PC-3 (cell line): Measurements from ENCODE around the gene GAMT. TPM values are rescaled to one million over a fixed set of nuclear protein-coding genes. Genes with fewer than 3 reads are reported as not detected.

ENCODE experiments used
- ATAC-seq: fragments of 200-7000 bp; cut with Tn5 transposase; 2 replicates; pipeline ENCODE4 v1.9.1; 2020; ENCODE audit warnings: mild to moderate bottlenecking, moderate library complexity
- BruUV-seq: library from RNA; stranded (reverse); fragments of 400-500 nt; replicated peaks from 2 replicates; lab custom pipeline; 2021; lab: Mats Ljungman, UMichigan
- CTCF ChIA-PET: fragments of 300-600 bp; sonication (Branson Sonifier 250); formaldehyde crosslinking; loops from one replicate; lab custom pipeline; 2022; ENCODE audit warnings: antibody characterized with exemption; lab: Charles Lee
- POLR2A ChIA-PET: fragments of 300-600 bp; sonication (Branson Sonifier 250); formaldehyde crosslinking; loops from one replicate; lab custom pipeline; 2022; ENCODE audit warnings: antibody characterized with exemption; ENCODE audit not compliant: unreplicated experiment; lab: Charles Lee
- DNase-seq: peaks from one replicate; pipeline ENCODE4 v3.0.0-alpha.2; 2015
- H2AFZ ChIP-seq: fragments of 300-600 bp; sonication (generic); 2 replicates; pipeline ENCODE4 v1.6.0; 2016; ENCODE audit warnings: antibody characterized with exemption, low read length
- H3F3A ChIP-seq: fragments of 300-600 bp; sonication (generic); one replicate; pipeline ENCODE4 v1.6.0; 2017; ENCODE audit warnings: antibody characterized with exemption, low read length, control low read depth, mild to moderate bottlenecking; ENCODE audit not compliant: unreplicated experiment
- H3K27ac ChIP-seq: fragments of 300-600 bp; sonication (generic); 2 replicates; pipeline ENCODE4 v1.5.1; 2016; ENCODE audit warnings: mild to moderate bottlenecking, low read length
- H3K27me3 ChIP-seq: fragments of 300-600 bp; sonication (generic); 2 replicates; pipeline ENCODE4 v1.6.1; 2016; ENCODE audit warnings: low read length, mixed read lengths
- H3K36me3 ChIP-seq: fragments of 300-600 bp; sonication (generic); 2 replicates; pipeline ENCODE4 v1.6.1; 2016; ENCODE audit warnings: low read depth, mixed run types, low read length, mixed read lengths
- H3K4me1 ChIP-seq: fragments of 300-600 bp; sonication (generic); 2 replicates; pipeline ENCODE4 v1.5.1; 2016; ENCODE audit warnings: low read length; ENCODE audit not compliant: insufficient read depth
- H3K4me2 ChIP-seq: fragments of 300-600 bp; sonication (generic); 2 replicates; pipeline ENCODE4 v1.6.0; 2016; ENCODE audit warnings: low read length
- H3K4me3 ChIP-seq: fragments of 300-600 bp; sonication (generic); 2 replicates; pipeline ENCODE4 v1.5.1; 2016; ENCODE audit warnings: mild to moderate bottlenecking, low read length, mixed read lengths
- H3K79me2 ChIP-seq: fragments of 300-600 bp; sonication (generic); 2 replicates; pipeline ENCODE4 v1.6.1; 2017; ENCODE audit warnings: low read length, mixed read lengths
- H3K9ac ChIP-seq: fragments of 300-600 bp; sonication (generic); 2 replicates; pipeline ENCODE4 v1.6.0; 2016; ENCODE audit warnings: mild to moderate bottlenecking, low read length
- H3K9me2 ChIP-seq: fragments of 300-600 bp; sonication (generic); replicated peaks from 2 replicates; pipeline ENCODE4 v1.6.1; 2016; ENCODE audit warnings: mixed run types, low read length, mixed read lengths
- H3K9me3 ChIP-seq: fragments of 300-600 bp; sonication (generic); 2 replicates; pipeline ENCODE4 v1.6.1; 2016; ENCODE audit warnings: low read length, mixed read lengths
- H4K20me1 ChIP-seq: fragments of 300-600 bp; sonication (generic); 2 replicates; pipeline ENCODE4 v1.6.1; 2016; ENCODE audit warnings: low read length, mixed read lengths
- EZH2 ChIP-seq: fragments of 300-600 bp; sonication (generic); IDR thresholded peaks from one replicate; pipeline ENCODE4 v1.6.1; 2017; ENCODE audit warnings: antibody characterized with exemption, mild to moderate bottlenecking, low read length; ENCODE audit not compliant: unreplicated experiment
- EZH2phosphoT487 ChIP-seq: fragments of 300-600 bp; sonication (generic); IDR thresholded peaks from 2 replicates; pipeline ENCODE4 v1.6.1; 2018; ENCODE audit warnings: mild to moderate bottlenecking, antibody characterized with exemption, low read length, borderline replicate concordance
- intact Hi-C: fragments of 100-400 bp; cut with micrococcal nuclease; formaldehyde crosslinking; loops from 2 replicates; pipeline ENCODE4 v1.9.0; 2023
- total RNA-seq: library from RNA; depleted of rRNA; stranded (reverse); fragments of >200 nt; gene quantifications from 2 replicates; pipeline ENCODE4 v1.2.3, GENCODE V29; 2014
- TF ChIP-seq, protein P1 (sequence below): fragments of 300-600 bp; sonication (generic); conservative IDR thresholded peaks from 2 replicates; pipeline ENCODE4 v1.5.1; 2017; ENCODE audit warnings: antibody characterized with exemption, low read depth, mild to moderate bottlenecking, low read length

The GAMT gene
- total RNA-seq, 1 experiment from 2014 or later, result 75.6 TPM

DNA sequence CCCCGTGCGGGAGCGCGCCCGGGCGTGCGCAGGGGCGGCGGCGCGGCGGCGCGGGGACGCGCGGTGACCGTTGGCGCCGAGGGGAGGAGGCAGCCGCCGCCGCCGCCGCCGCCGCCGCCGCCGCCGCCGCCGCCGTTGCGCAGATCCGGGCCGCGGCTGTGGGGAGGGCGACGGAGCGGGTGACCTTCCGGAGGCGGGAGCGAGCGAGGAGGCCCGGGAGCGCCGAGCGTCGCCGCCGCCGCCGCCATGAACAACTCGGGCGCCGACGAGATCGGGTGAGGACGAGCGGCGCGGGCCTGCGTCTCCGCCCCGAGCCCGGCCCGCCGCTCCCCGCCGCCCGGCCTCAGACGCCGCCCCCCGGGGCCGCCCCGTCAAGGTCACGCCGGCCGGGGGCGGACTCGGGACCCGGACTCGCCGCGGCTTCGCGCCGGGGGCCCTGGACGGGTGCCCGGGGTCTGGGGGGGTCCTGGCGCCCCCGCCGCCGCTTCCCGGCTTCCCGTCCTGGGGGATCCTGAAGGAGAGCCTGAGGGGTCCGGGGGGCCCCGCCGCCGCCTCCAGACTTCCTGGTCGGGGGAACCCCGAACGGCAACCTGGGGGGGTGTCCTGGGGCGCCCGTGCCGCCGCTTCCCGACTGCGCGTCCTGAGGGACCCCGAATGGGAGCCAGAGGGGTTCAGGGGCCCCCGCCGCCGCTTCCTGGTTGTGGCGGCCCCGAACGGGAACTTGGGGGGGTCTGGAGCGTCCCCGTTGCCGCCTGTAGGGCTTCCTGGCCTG, 6.4 kb upstream of the GAMT start, which contains the start of gene DAZAP1:
Gene DAZAP1, plus strand, starts transcription at position 59 of the 772 bp plus-strand sequence. Its CDS starts 188 bp downstream, at position 247.
- TF ChIP-seq EZH2phosphoT487 (no peak), EZH2 (no peak)
- TF ChIP-seq, protein P1, sequence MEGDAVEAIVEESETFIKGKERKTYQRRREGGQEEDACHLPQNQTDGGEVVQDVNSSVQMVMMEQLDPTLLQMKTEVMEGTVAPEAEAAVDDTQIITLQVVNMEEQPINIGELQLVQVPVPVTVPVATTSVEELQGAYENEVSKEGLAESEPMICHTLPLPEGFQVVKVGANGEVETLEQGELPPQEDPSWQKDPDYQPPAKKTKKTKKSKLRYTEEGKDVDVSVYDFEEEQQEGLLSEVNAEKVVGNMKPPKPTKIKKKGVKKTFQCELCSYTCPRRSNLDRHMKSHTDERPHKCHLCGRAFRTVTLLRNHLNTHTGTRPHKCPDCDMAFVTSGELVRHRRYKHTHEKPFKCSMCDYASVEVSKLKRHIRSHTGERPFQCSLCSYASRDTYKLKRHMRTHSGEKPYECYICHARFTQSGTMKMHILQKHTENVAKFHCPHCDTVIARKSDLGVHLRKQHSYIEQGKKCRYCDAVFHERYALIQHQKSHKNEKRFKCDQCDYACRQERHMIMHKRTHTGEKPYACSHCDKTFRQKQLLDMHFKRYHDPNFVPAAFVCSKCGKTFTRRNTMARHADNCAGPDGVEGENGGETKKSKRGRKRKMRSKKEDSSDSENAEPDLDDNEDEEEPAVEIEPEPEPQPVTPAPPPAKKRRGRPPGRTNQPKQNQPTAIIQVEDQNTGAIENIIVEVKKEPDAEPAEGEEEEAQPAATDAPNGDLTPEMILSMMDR, result no peak
- H3K36me3 ChIP-seq, result no peaks in the 10 kb centered on the region
- CTCF ChIA-PET, result no interaction called here
- peaks cover 50% of the 10 kb centered on the region for H3K79me2 ChIP-seq
- no peaks in the 10 kb centered on the region for H3K9me3 ChIP-seq
- no peaks in the 10 kb centered on the region for H3K9me2 ChIP-seq
- BruUV-seq, result no TSS peak
- POLR2A ChIA-PET, result no interaction called here
- H3K4me2 ChIP-seq, result peak within 1 kb of the TSS; percentile 90
- intact Hi-C loops, result no loop called here
- DNase-seq, result no peak
- peak within 1 kb of the TSS; percentile 75 for H2AFZ ChIP-seq
- no peaks in the 10 kb centered on the region for H3F3A ChIP-seq
- peaks cover 28% of the 10 kb centered on the region for H3K4me1 ChIP-seq
- H3K27me3 ChIP-seq, result no peaks in the 10 kb centered on the region
- peak within 1 kb of the TSS; percentile 100 for H3K9ac ChIP-seq
- peaks cover 34% of the 10 kb centered on the region for H4K20me1 ChIP-seq
- ATAC-seq, result peak; percentile 9
- peak within 1 kb of the TSS; percentile 77 for H3K27ac ChIP-seq
- peak within 1 kb of the TSS; percentile 80 for H3K4me3 ChIP-seq

DNA sequence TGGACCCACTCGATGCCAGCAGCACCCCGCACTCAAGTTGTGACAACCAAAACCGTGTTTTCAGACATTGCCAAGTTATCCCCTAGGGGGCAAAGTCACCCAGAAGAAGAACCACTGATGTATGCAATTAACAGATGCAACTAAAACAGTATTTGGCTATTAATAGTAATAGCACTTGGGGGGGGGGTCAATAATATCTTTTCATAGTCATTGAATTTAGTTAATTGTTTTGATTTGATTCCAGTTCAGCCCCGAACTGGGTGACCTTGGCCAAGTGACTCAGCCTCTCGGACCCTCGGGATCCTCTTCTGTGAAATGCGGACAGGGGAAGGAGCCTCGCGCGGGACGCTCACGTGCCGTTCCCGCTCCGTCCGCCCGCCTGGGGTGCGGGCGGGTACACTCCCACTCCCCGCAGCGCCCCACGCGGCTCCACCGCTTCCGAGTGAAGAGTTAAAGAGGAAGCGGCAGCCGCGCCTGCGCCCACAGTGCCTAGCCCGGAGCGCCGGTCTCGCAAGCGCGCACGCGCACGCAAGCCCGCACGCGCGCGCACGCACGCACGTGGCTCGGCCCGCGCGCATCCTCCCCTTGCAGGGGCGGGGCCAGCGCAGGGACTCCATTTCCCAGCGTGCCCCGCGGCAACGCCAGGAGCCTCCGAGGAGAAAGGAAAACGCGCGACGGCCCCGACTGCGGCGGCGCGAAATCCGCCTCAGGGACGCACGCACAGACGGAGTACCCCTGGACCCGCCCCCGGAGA, 5.6 kb upstream of the GAMT start:
- ATAC-seq (peak; percentile 69), DNase-seq (peak; percentile 98)
- Histone ChIP-seq H3K27ac (peak overlapping the region; percentile 39), H3K79me2 (peaks cover 42% of the 10 kb centered on the region), H3K9ac (peak overlapping the region; percentile 68), H3K27me3 (no peaks in the 10 kb centered on the region), H4K20me1 (peaks cover 28% of the 10 kb centered on the region), H3K4me1 (peaks cover 28% of the 10 kb centered on the region), H2AFZ (peak overlapping the region; percentile 75), H3K36me3 (no peaks in the 10 kb centered on the region), H3K9me2 (no peaks in the 10 kb centered on the region), H3F3A (no peaks in the 10 kb centered on the region), H3K4me3 (peak overlapping the region; percentile 61), H3K4me2 (peak overlapping the region; percentile 78), H3K9me3 (no peaks in the 10 kb centered on the region)
- POLR2A ChIA-PET, result no interaction called here
- TF ChIP-seq, protein P1, result peak; percentile 61
- no peak for TF ChIP-seq EZH2phosphoT487
- CTCF ChIA-PET, result no interaction called here
- TSS peak; percentile 74 for BruUV-seq
- intact Hi-C loops, result no loop called here
